A549 (cell line): Measurements from ENCODE around the gene ETS2. TPM values are rescaled to one million over a fixed set of nuclear protein-coding genes. Genes with fewer than 3 reads are reported as not detected.

Experiments used
- ATAC-seq, 2 experiments: fragments of 200-7000 bp in 1 of 2; fragments of >200 bp in 1 of 2; cut with Nextera tagmentation in 1 of 2; cut with Tn5 transposase in 1 of 2; 3 replicates each; pipeline versions ENCODE4 v1.8.0 to v1.9.1; 2018 to 2020; ENCODE audit warnings: mild to moderate bottlenecking in 1 of 2, moderate library complexity in 1 of 2
- CTCF ChIA-PET: fragments of 300-600 bp; sonication (Branson Sonifier 250); formaldehyde crosslinking; extraction: SDS; loops from one replicate; lab custom pipeline; 2021; ENCODE audit warnings: antibody characterized with exemption, inconsistent platforms; lab: Yijun Ruan, JAX
- POLR2A ChIA-PET: fragments of 350-600 bp; formaldehyde crosslinking; extraction: SDS; loops from one replicate; lab custom pipeline; 2021; ENCODE audit warnings: antibody characterized with exemption, inconsistent platforms; lab: Yijun Ruan, JAX
- DNase-seq, 2 experiments: peaks; one replicate each; pipeline versions ENCODE4 v3.0.0 to v3.0.0-alpha.2; 2011 to 2016; ENCODE audit warnings: low read depth in 1 of 2, low spot score in 1 of 2
- FAIRE-seq: peaks from 2 replicates; lab custom pipeline; 2011; peaks lifted over from hg19 to GRCh38; lab: Jason Lieb, UNC
- H3K27ac ChIP-seq, 2 experiments: fragments of >200 bp; sonication (Bioruptor Twin); formaldehyde crosslinking; 3 replicates each; pipeline ENCODE4 v1.5.1; 2016 to 2017
- H3K4me1 ChIP-seq: fragments of >200 bp; sonication (Bioruptor Twin); formaldehyde crosslinking; 3 replicates; pipeline ENCODE4 v1.6.1; 2016
- H3K4me2 ChIP-seq: fragments of >200 bp; sonication (Bioruptor Twin); formaldehyde crosslinking; 3 replicates; pipeline ENCODE4 v1.6.1; 2016
- H3K4me3 ChIP-seq: fragments of >200 bp; sonication (Bioruptor Twin); formaldehyde crosslinking; 3 replicates; pipeline ENCODE4 v1.5.1; 2016
- H3K9me3 ChIP-seq: fragments of >200 bp; sonication (Bioruptor Twin); formaldehyde crosslinking; 3 replicates; pipeline ENCODE4 v1.6.1; 2016
- BCL3 ChIP-seq: fragments of >200 bp; sonication (Bioruptor Twin); formaldehyde crosslinking; IDR thresholded peaks from 3 replicates; pipeline ENCODE4 v1.6.1; 2016
- CBX8 ChIP-seq: fragments of 200-600 bp; sonication (generic); IDR thresholded peaks from 2 replicates; pipeline ENCODE4 v1.6.1; 2016
- CEBPB ChIP-seq, 2 experiments: fragments of >200 bp in 1 of 2; sonication (Bioruptor Twin) in 1 of 2; formaldehyde crosslinking in 1 of 2; IDR thresholded peaks; 2 replicates each; pipeline ENCODE4 v1.6.1; 2012 to 2016
- CHD2 ChIP-seq: fragments of 150-350 bp; IDR thresholded peaks from 2 replicates; pipeline ENCODE4 v1.6.1; 2014; ENCODE audit warnings: low read length; ENCODE audit not compliant: partially characterized antibody
- CHD4 ChIP-seq: fragments of 200-600 bp; sonication (generic); IDR thresholded peaks from 2 replicates; pipeline ENCODE4 v1.6.1; 2016; ENCODE audit warnings: antibody characterized with exemption, mild to moderate bottlenecking, borderline replicate concordance
- EP300 ChIP-seq, 2 experiments: fragments of >200 bp; sonication (Bioruptor Twin); formaldehyde crosslinking; IDR thresholded peaks; 2 replicates in 1 of 2; 3 replicates in 1 of 2; pipeline ENCODE4 v1.6.1; 2016 to 2017
- FOSB ChIP-seq: fragments of 250-450 bp; sonication (Bioruptor Pico); IDR thresholded peaks from 2 replicates; pipeline ENCODE4 v1.5.0; 2020; ENCODE audit warnings: mild to moderate bottlenecking, moderate library complexity
- FOSL2 ChIP-seq, 2 experiments: fragments of 450-650 bp in 1 of 2; fragments of >200 bp in 1 of 2; sonication (Bioruptor Twin) in 1 of 2; formaldehyde crosslinking; IDR thresholded peaks; 2 replicates each; pipeline versions ENCODE4 v1.5.0 to v1.6.1; 2016 to 2020; ENCODE audit warnings: mild to moderate bottlenecking in 1 of 2, moderate library complexity in 1 of 2
- FOXS1 ChIP-seq: fragments of 250-450 bp; sonication (Bioruptor Pico); IDR thresholded peaks from 2 replicates; pipeline ENCODE4 v1.5.0; 2020; ENCODE audit warnings: mild to moderate bottlenecking, moderate library complexity
- HES2 ChIP-seq: fragments of >200 bp; sonication (Bioruptor Twin); formaldehyde crosslinking; IDR thresholded peaks from 2 replicates; pipeline ENCODE4 v1.6.1; 2016
- HOXB13 ChIP-seq: fragments of 250-450 bp; sonication (Bioruptor Pico); IDR thresholded peaks from 2 replicates; pipeline ENCODE4 v1.5.0; 2020; ENCODE audit warnings: low read depth, mild to moderate bottlenecking, moderate library complexity
- JUNB ChIP-seq: fragments of >200 bp; sonication (Bioruptor Twin); formaldehyde crosslinking; IDR thresholded peaks from 2 replicates; pipeline ENCODE4 v1.6.1; 2016
- KDM5A ChIP-seq: fragments of 200-600 bp; sonication (generic); IDR thresholded peaks from 2 replicates; pipeline ENCODE4 v1.6.1; 2016; ENCODE audit warnings: antibody characterized with exemption, mild to moderate bottlenecking
- MAZ ChIP-seq: fragments of 150-350 bp; IDR thresholded peaks from 2 replicates; pipeline ENCODE4 v1.6.1; 2014; ENCODE audit warnings: antibody characterized with exemption, low read depth, low read length, borderline replicate concordance
- MYC ChIP-seq: IDR thresholded peaks from 2 replicates; pipeline ENCODE4 v1.6.1; 2012; ENCODE audit warnings: mild to moderate bottlenecking, inconsistent platforms, low read length, improper control_type of control experiment, borderline replicate concordance
- NPAS2 ChIP-seq: fragments of 250-450 bp; sonication (Bioruptor Pico); IDR thresholded peaks from 2 replicates; pipeline ENCODE4 v1.8.0; 2022; ENCODE audit warnings: mild to moderate bottlenecking, moderate library complexity, borderline replicate concordance
- USF2 ChIP-seq: fragments of 450-650 bp; IDR thresholded peaks from 2 replicates; pipeline ENCODE4 v1.6.1; 2014; ENCODE audit warnings: antibody characterized with exemption
- ZSCAN20 ChIP-seq: fragments of 250-450 bp; sonication (Bioruptor Pico); IDR thresholded peaks from 2 replicates; pipeline ENCODE4 v1.8.0; 2022; ENCODE audit warnings: mild to moderate bottlenecking, moderate library complexity
- WGBS: methylation state at CpG from one replicate; pipeline ENCODE4 v1.1.6; 2017; ENCODE audit errors: missing lambda C conversion rate; 5-methylcytosine and 5-hydroxymethylcytosine counted together
- polyA plus RNA-seq, 4 experiments: library from polyadenylated mRNA; depleted of rRNA in 3 of 4; stranded (reverse); fragments of >200 nt; fragmentation: RNase III in 1 of 4; extraction: RNeasy Plus Mini Kit Qiagen cat#74134 plus additional on column Dnase treatment in 1 of 4; gene quantifications; 2 replicates in 3 of 4; 3 replicates in 1 of 4; pipeline ENCODE4 v1.2.3, GENCODE V29; 2011 to 2017

The ETS2 gene
- polyA plus RNA-seq, 2 of the 4 experiments (the other 2 are of a cell fraction), result 41.6 to 45.5 TPM

GRCh38 chr21:38830671-38831525 lies 25.2 kb downstream of the ETS2 start (continued):
- no peak for TF ChIP-seq MAZ
- no peak for TF ChIP-seq FOXS1 (CRISPR knock-in tag)
- TF ChIP-seq CBX8, result no peak
- no peak for TF ChIP-seq EP300 (IDR thresholded peaks at IDR 0.05)
- no peak for TF ChIP-seq FOSB (CRISPR knock-in tag)
- TF ChIP-seq NPAS2 (CRISPR knock-in tag), result no peak

- ChIA-PET POLR2A (interaction anchor here (0.5 to 1.4 kb wide), 4 partner anchors 18 to 162 kb away, joined by 3 to 5 read pairs (median 3); partner anchors contain the start of gene ETS2), CTCF (interaction anchor here (0.6 to 1.5 kb wide), 7 partner anchors 10 to 306 kb away, joined by 3 to 4 read pairs (median 3); no protein-coding TSS in a partner anchor)
- WGBS, result 38% methylated on average over 7 of the region's 7 CpGs
- peak overlapping the region; percentile 21 to 70; a peak in 5 of 6 replicates for H3K27ac ChIP-seq
- ATAC-seq, result peak; percentile 65 to 84
- FAIRE-seq, result no peak
- H3K9me3 ChIP-seq, result 0 out of 3 replicates have a peak, but pooled peaks cover 5% of the 10 kb centered on the region
- H3K4me2 ChIP-seq, result peak overlapping the region; percentile 39
- DNase-seq, result peak in 1 of 2 experiments; percentile 76
- peaks cover 13% of the 10 kb centered on the region; the same call in 2 of the 3 replicates for H3K4me1 ChIP-seq
- TF ChIP-seq JUNB (peak; percentile 30; the same call in 1 of the 2 replicates), FOSB (CRISPR knock-in tag) (no peak), MYC (0 out of 2 replicates have a peak, but pooled peaks have one; percentile 30), HOXB13 (no peak), BCL3 (peak; percentile 89; the same call in 2 of the 3 replicates), CEBPB (IDR thresholded peaks at IDR 0.05) (peak; percentile 94 to 95), ZSCAN20 (CRISPR knock-in tag) (no peak), USF2 (peak; percentile 65), HES2 (peak; percentile 71), EP300 (IDR thresholded peaks at IDR 0.05) (no peak; a peak in 1 of 5 replicates), FOSL2 (IDR thresholded peaks at IDR 0.05) (no peak), FOSL2 (CRISPR knock-in tag; IDR thresholded peaks at IDR 0.05) (peak; percentile 34; the same call in 1 of the 2 replicates), CBX8 (no peak)
- TF ChIP-seq, all 56 proteins: peak for 7
- H3K4me3 ChIP-seq, result no peak overlapping the region
These were observed 26.1 kb downstream of the ETS2 start for GRCh38 chr21:38831526-38832467.

GRCh38 chr21:38832664-38833063 lies 26.9 kb downstream of the ETS2 start:
- 77% methylated on average over 2 of the region's 3 CpGs for WGBS
- Histone ChIP-seq H3K4me3 (no peak overlapping the region), H3K4me2 (no peak overlapping the region), H3K4me1 (peaks cover 13% of the 10 kb centered on the region; the same call in 2 of the 3 replicates), H3K9me3 (0 out of 3 replicates have a peak, but pooled peaks cover 4% of the 10 kb centered on the region), H3K27ac (0 out of 6 replicates have a peak overlapping the region, but pooled peaks of 1 of the 2 experiments have one; percentile 70)
- POLR2A ChIA-PET, result no interaction called here
- DNase-seq (no peak), FAIRE-seq (no peak), ATAC-seq (no peak; a peak in 1 of 6 replicates)
- CTCF ChIA-PET, result interaction anchor here (0.6 to 1.5 kb wide), 5 partner anchors 11 to 305 kb away, joined by 3 to 4 read pairs (median 3); no protein-coding TSS in a partner anchor
- TF ChIP-seq CHD4 (no peak), KDM5A (no peak), CHD2 (no peak)
